Activated T-helper 1 cell treated with Interleukin-2 at 50 U/mL for 16 hours (primary cell): ENCODE data around the gene DHX35.
A peak's percentile ranks its signal among the peaks of the same experiment; 100 is the strongest.

Experiments used
- DNase-seq: peaks from one replicate; pipeline ENCODE4 v3.0.0-alpha.2; 2020; ENCODE audit warnings: low read depth

DHX35 gene

DNA sequence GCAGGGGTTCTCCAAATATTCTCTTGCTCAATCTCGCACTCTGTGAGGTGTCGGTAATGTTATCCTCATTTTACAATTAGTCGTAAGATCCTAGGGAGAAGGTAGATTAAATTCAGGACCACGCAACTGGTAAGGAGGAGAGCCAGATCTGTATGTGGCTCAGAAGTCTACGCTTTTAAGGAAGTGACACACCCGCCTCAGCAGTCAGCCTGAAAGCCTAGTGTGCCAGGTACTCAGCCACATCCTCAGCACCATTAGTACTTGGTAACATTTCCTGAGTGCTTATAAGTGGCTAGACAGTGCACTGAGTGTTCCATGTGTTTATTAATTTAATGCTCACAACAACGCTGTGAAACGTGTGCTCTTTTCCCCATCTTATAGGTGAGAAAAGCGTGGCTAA is 63.7 kb downstream of the DHX35 start:
- DNase-seq, result no peak

DNA sequence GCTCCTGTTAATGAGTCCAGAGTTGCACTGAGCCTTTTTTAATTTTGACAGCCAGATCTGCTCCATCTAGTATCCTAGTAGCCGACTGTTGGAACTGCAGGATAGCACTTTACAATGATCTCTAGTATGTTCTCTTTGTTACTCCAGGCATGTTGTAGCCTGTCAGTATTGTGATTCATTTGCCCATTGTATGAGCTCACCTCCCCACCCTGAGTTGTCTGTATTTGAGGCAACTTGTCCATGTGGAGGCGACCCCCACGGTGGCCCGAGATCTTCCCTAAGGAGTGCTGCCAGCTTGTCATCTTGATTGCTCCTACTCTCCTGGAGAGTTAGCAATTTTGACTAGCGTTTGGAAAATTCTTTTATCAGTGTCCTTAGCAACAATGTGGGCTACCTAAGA is 67.2 kb downstream of the DHX35 start:
- DNase-seq, result no peak

DNA sequence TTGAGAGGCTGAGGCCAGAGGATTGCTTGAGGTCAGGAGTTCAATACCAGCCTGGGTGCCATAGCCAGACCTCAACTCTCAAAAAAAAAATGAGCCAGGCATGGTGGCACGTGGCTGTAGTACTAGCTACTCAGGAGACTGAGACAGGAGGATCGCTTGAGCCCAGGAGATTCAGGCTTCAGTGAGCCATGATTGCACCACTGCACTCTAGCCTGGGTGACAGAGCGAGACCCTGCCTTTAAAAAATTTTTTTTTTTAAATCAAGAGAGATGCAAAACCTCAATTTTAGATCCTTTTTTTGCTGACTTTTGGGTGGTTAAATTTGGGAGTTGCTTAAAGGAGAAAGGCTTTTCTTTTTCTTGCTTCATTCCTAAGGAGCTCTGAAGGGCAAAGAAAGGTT is 70.9 kb downstream of the DHX35 start:
- DNase-seq, result no peak

DNA sequence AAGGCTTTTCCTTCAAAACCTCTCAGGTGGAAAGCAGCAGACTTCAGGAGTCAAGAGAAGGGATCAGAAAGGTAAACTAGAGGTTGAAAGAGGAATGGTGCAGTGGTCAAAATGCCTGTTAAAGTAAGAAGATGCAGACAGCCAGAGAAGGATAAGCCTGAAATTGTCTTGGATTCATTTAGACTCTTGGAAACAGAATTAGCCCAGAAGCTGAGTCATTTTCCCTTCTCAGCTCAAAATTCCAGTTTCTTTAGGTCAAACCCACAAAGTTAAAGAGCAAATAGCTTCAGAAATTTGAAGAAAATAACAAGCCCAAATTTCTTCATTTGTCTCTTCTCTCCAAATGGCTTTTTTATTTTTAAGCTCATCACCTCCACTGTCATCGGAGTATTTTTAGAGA is 73.9 kb downstream of the DHX35 start:
- no peak for DNase-seq

DNA sequence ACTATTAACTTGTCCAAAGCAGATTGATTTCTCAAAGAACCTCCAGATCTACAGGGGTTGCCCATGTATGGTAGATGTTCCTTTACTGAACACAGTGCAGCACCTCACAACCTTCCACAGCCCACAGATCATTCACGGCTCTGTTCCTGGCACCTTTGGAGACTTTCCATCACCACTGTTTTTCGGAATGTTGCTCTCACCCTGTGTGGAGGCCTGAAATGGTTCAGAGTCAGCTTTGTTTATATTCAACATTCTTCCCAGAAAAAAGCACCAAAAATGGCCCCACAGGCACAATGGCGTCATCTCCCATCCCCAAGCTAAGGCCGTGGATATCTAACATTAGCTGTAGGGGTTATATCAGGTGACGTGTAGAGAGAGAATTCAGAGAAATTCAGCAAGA is 74.7 kb downstream of the DHX35 start:
- DNase-seq, result no peak

DNA sequence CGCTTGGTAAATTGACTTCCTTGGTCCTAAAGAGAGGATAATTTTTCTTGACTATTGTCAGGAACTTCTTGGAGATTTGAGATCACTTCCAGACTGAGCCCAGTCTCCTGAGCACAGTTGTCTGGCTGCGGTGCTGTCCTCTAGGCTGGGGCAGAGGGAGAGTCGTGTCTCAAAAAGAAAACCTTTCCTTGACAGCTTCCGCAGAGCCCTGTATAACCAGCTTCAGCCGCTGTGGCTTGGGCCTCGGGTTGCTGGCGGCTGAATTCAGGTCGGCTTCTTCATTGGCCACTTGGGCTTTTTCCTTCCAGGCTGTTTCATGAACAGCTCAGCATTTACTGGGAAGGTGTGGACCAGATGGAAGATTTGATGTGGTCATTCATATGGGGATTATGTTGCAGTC is 75.9 kb downstream of the DHX35 start:
- no peak for DNase-seq

DNA sequence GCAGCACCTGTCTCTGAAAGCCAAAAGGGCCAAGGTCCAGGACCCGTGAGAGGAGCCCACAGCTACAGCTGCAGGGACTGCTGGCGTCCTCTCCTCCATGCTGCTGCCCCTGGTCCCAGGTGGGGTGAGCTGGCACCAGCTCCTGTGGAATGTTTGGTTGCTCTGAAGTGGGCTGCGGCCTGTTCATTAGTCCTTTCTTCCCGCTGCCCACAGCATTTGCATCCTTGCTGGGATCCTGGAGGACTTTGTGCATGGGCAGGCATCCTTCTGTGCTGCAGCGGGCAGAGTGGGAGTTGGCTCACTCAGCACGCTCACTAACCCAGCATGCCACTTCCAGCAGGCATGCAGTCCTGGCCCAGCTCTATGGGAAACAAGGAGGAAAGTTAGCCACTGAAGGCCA is 76.4 kb downstream of the DHX35 start:
- DNase-seq, result no peak

DNA sequence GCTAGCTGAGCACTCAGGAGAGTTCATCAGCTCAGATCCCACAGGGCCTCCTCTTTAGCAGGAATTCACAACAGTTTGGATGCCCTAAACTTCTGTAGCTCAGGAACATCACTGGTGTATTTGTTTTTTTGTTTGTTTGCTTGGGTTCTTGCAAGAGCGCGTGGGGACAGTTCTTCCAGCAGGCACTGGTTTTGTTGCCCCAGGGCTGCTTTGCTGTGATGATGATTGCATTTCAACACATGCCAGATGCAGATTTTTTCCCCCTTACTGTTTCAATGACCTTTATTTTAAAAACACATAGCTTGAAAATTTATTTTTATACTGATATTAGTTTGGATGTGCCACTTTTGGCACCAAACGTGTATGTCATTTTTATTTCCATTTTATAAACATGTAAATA is 77.1 kb downstream of the DHX35 start:
- DNase-seq, result no peak

DNA sequence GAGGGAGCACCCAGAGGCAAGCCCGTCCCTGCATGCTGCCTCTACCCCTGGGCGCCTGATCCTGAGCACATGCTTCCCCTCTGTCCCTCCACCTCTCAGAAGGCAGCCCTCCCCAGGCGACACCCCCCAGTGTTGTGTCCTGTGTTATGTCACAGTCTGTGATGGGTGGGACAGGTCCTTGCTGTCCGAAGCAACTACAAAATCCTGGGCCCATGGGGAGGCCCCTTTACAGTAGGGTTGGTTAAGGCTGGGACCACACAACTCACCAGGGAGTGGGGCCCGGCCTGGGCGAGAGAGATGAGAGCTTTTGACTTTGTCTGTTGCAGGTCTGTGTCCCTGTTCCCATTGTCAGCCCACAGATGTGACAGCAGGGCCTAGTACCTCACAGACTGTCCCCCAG is 78.0 kb downstream of the DHX35 start:
- no peak for DNase-seq

DNA sequence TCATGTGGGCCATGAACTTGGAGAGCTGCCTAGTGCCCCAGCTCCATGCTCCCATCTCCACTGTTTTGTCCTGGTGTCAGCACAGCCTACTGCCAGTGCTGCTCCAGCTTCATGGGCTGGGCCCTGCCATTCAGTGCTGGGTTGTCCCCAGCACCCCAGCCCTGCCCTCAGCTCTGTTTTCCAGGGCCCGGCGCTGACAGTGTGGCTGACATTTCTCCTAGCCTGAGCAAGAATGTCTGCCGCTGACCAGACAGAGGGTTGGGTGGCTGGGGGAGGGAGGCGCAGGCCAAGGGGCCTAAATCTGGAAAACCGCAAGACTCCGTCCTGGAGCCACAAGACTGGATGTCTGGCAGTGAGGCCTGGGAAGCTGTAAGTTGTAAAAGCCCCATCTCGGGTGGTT is 78.9 kb downstream of the DHX35 start:
- DNase-seq, result no peak

DNA sequence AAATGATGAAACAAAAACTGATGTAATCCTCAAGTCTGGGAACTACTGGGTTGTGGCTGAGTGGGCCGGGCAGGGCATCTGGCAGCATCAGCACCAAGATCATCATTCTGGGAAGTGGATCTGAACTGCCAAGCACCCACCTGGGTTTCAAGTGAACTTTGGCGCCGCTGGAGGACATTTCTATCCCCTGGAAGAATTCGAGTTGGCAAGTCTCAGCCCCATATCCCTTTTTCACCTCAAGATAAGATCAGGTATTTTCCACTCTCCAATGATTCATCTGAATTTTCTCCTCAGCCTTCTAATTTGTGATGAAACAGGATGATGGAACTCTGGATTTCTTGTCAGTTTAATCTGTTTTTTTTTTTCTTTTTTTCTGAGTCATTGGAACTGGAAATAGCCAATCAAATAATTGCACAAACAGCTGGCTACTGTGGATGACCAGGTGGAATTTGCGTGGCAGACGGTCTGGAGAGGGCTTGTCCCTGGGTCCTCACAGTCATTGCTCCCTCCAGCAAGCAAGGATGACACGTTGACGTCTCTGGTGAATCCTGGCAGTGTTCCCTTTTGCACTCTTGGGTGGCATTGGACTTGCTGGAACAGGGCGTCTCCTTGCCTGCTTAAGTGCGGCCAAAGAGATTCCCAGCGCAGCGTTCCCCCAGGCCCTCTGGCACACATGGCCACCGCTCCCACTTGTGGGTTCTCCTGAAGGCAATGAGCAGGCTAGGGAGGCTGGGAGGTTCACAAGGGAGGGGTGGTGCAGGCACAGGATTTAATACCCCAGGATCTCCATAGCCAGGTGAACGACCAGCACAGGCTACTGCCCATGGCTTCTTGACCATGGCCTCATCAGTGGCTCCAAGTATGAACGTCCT is 80.4 kb downstream of the DHX35 start:
- no peak for DNase-seq

DNA sequence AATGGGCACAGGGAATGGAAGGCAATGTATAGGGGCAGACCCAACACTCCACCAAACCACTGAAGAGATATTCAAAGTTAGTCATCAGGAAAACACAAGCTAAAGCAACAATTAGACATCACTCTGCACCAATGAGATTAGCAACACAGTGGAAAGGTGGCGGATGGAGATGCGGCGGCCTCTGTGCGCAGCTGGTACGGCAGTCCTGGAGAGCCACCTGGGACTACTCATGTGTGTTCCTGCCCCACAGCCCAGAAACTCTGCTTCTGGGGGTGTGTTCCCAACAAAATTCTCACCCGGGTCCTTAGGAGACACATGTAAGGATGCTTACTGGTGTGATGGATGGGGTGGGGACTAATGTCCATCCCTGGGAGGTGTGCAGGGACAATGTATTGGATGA is 82.4 kb downstream of the DHX35 start:
- no peak for DNase-seq

DNA sequence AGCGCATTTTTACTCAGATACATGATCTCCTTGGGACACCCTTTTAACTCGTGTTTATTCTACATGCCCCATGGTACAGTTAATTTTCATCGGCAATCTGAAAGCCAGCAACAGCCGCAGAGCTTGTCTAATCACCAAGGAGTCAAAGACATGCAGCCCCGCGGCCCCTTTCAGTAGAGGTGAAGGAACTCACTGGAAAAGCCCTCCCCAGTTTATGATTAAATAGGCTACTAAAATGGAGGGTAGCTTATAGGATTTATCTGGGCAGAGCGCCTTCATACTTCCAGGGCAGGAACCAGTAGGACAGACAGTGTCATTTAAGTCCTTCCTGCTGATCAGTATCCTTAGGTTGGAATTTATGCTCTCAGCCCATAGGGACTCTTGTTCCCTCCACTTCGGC is 83.5 kb downstream of the DHX35 start:
- no peak for DNase-seq

DNA sequence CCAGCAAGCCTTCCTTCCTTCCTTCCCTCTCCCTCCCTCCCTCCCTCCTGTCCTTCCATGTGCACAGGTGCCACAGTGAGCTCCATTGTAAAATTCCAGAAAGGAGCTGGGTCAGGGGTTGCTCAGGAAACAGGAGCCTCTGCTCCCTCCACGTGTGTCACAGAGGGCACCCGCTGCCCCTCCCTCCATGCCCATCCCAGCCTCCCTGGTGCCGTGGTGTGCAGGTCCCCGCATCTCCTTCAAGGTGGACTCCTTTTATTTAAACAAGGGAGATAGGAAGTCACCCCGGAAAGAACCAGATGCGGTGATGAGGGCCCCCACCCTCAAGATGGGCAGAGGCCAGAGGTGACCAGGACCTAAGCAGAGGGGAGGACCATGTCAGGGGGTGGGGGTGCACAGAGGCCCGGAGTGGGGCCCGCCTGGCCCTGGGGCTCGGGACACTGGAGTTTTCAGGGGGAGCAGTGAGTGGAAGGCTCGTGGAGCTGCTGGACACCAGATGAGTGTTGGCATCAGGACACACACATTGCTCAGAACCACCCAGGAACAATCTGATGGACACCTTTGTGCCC is 85.4 kb downstream of the DHX35 start:
- no peak for DNase-seq

DNA sequence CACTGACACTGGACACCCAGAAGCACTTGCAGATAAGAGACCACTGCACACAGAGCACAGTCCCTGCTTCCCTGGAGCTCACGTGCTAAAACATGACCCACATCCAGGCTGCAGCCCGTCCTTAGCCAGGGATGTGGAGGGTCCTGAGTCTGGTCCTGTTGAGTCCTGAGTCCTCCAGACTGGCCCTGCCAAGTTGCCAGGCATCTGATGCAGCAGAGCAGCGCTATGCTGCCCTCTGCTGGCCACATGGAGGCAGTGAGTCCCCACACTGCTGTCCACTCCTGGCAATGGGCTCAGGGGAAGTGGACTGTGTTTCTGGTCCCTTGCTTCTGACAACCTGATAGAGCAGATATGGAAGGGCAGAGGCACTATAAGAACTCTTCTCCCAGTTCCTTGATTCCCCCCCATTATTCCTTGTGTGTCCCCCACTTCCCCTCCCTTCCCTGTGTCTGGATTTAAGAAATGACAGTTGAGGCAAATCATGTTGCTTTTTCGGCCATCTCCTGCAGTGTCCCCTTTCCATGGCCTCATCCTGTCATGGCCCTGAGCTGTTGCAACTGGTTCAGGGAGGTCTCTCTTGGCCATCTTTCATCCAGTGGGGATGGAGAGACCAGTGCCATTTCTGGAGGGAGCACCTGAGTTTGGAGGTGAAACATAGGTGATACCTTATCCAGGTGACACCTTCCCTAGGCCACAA is 86.0 kb downstream of the DHX35 start:
- DNase-seq, result peak; percentile 52

DNA sequence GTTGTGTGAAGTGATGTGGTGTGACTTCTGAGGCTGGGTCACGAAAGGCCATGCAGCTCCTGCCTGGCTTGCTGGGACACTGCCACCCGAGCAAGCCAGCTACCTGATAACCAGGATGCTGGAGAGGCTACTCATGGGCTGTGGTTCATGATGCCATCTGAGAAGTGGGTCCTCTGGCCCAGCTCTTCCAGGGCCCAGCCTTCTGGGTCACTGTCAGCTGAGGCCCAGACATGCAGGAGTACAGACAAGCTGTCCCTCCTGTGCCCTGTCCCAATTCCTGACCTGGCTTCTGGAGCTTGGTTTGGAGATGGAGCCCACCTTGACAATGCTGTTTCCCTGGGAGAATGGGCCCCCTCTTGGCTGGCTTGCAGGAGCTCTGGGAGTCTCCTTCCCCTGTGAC is 87.0 kb downstream of the DHX35 start:
- DNase-seq, result no peak

DNA sequence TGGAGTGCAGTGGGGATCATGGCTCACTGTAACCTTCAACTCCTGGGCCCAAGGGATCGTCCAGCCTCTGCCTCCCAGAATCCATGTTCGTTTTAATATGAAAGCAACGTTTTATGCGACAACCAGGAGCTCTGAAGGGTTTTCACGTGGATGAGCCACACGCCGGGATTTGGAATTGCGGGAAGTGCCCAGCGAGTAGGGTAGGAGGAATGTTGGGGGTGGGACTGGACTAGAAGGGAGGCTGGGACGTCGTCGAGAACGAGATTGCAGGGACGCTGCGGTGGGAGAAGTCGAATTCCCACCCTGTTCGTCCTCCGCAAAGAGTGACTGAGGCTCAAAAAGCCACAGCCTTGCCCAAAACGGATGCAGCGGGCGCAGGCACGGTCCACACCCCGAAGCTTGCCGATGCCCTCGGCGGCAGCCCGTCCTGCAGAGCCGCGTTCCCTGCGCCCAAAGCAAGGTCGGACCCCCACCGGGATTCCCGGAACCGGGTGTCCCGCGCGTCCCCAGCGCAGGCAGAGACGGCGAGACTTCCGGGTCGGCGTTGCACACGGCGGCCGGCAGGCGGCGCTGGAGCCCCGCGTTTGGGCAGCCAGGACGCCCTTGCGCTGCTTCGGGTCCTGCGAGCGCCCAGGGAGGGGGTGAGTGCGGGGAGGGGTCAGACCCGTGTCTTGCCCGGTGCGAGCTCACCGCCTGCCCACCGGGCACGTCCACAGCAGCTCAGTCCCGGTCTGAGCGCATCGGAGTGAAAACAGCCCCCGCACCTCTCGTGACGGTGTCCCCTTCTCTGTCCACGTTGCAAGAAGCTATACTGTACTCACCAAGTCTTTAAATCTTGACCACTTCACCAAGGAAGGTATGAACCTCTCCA is 87.8 kb downstream of the DHX35 start:
- peak; percentile 71 for DNase-seq

DNA sequence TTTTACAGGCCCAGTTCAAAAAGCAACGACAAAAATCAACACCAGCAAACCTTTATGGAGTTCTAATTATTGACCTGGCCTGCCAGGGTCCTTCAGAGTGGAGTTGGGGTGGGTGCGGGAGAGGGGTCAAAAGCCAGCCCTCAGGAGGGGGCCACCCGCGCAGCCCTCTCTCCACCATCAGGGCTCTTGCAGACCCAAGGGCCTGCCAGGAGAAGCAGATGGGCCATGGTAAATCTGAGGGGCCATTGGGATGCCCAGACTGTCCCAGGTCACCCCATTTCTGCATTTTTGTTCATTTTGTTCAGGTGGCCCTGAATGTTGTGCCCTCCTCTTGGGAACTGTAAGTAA is 88.4 kb downstream of the DHX35 start:
- DNase-seq, result no peak

DNA sequence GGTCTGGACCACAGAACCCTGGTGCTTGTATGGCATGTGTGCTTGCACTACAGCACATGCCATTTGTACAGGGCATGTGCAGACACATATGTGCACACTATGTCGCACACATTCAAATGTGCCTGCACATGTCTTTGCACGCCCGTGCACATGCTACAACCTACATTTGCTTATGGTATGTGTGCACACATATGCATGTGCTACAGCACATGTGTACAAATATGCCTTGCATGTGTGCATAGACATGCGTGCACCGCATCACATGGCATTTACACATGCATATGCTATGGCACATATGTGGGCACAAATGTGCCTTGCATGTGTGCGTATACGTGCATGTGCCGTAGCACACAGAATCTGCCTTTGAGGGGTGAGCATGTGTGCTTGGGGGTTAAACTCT is 90.5 kb downstream of the DHX35 start:
- DNase-seq, result no peak

DNA sequence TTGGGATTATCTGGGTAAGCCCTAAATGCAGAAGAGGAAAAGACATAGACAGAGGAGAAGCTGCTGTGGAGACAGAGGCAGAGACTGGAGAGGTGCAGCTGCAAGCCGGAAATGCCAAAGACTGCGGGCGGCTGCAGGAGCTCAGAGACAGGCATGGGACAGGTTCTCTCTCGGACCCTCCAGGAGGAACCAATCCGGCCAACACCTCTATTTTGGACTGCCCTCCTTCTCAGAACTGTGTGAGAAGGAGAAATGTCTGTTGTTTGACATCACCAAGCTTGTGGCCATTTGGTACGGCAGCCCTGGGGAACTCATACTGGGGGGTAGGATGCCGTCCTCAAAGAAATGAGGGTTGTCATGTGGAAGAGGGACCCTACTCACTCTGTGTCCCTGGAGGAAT is 95.0 kb downstream of the DHX35 start:
- DNase-seq, result no peak

DNA sequence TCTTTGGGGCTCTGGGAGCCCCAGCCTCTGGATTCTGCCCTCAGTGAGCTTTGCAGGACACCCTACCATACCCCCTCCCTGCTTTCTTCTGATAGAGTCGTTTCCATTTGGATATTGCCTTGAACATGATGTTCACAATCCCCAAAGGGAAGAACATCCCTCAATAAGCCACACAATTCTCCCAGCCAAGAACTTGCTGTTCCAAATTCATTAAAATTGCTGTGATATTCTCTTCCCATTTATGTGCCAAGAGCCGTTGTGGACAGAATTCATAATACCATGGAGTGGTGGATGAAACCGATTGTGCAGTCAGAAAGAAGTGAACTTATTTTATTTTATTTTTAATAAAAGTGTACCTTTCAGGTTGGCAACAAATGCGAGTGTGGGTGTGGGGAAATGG is 95.8 kb downstream of the DHX35 start:
- DNase-seq, result no peak

DNA sequence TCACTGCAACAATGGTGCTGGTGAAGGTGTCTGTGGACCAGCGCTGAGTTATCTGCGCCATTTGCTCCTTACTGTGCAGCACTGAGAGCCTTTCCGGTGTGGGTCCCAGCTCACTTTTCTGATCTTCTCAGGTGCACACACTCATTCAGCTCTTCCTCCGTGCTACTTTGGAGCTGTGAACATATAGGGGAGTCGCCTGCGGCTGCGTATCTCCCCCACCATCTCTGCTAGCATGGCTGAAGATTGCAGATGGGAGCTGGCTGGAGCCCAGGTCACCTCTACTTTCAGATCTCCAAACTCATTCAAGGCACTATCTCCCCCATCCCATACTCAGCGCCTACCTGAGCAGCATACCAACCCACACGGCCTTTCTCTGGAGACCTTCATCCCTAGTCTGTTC is 96.9 kb downstream of the DHX35 start:
- DNase-seq, result no peak
